ENCODE measurements around the gene PITPNC1.

GRCh38 chr17:67439269-67439668 lies 62.2 kb downstream of the PITPNC1 start:
- TF ChIP-seq CTCF (IDR thresholded peaks at IDR 0.05) = no peak
- no peak for TF ChIP-seq ZFX (IDR thresholded peaks at IDR 0.05; ENCODE audit: borderline replicate concordance)
